Keratinocyte (primary cell): ENCODE data around the gene LIMD2. TPM values are rescaled to one million over a fixed set of nuclear protein-coding genes. Genes with fewer than 3 reads are reported as not detected.

Experiments used
- DNase-seq: peaks from one replicate; pipeline ENCODE4 v3.0.0-alpha.2; 2011; ENCODE audit warnings: low read depth, missing footprints, low spot score
- FAIRE-seq: peaks from 2 replicates; lab custom pipeline; 2011; peaks lifted over from hg19 to GRCh38; lab: Jason Lieb, UNC
- H2AFZ ChIP-seq: 2 replicates; pipeline ENCODE4 v1.6.0; 2012; ENCODE audit warnings: low read length, control low read depth, inconsistent platforms; ENCODE audit not compliant: control insufficient read depth
- H3K27ac ChIP-seq: 2 replicates; pipeline ENCODE4 v1.5.1; 2011; ENCODE audit warnings: low read length; ENCODE audit not compliant: control insufficient read depth, insufficient read depth
- H3K27me3 ChIP-seq: 3 replicates; pipeline ENCODE4 v1.6.0; 2011; ENCODE audit warnings: low read length; ENCODE audit not compliant: control insufficient read depth, insufficient read depth; ENCODE audit errors: extremely low read depth
- H3K36me3 ChIP-seq, 2 experiments: 2 replicates in 1 of 2; 3 replicates in 1 of 2; pipeline ENCODE4 v1.5.1; 2011; ENCODE audit warnings: low read length in 2 of 2, mild to moderate bottlenecking in 1 of 2; ENCODE audit not compliant: control insufficient read depth in 2 of 2, insufficient read depth in 2 of 2; ENCODE audit errors: extremely low read depth in 1 of 2
- H3K4me1 ChIP-seq: 3 replicates; pipeline ENCODE4 v1.5.1; 2011; ENCODE audit warnings: low read length; ENCODE audit not compliant: control insufficient read depth, insufficient read depth; ENCODE audit errors: extremely low read depth
- H3K4me2 ChIP-seq: 3 replicates; pipeline ENCODE4 v1.6.0; 2011; ENCODE audit warnings: low read depth, low read length; ENCODE audit not compliant: control insufficient read depth, insufficient read depth; ENCODE audit errors: extremely low read depth
- H3K4me3 ChIP-seq, 3 experiments: fragments of 200-600 bp in 1 of 3; sonication (generic) in 1 of 3; 2 replicates in 2 of 3; 3 replicates in 1 of 3; pipeline ENCODE4 v1.5.1; 2011 to 2016; ENCODE audit warnings: low read length in 3 of 3, mild to moderate bottlenecking in 3 of 3, control low read depth in 2 of 3, inconsistent platforms in 1 of 3, low read depth in 1 of 3, mixed read lengths in 1 of 3, mixed run types in 1 of 3, moderate library complexity in 1 of 3; ENCODE audit not compliant: control insufficient read depth in 2 of 3, insufficient read depth in 2 of 3; ENCODE audit errors: extremely low read depth in 1 of 3
- H3K79me2 ChIP-seq: 2 replicates; pipeline ENCODE4 v1.6.0; 2012; ENCODE audit warnings: low read length; ENCODE audit not compliant: control insufficient read depth, insufficient read depth
- H3K9ac ChIP-seq: 3 replicates; pipeline ENCODE4 v1.6.0; 2011; ENCODE audit warnings: low read length; ENCODE audit not compliant: control insufficient read depth, insufficient read depth; ENCODE audit errors: extremely low read depth
- H3K9me1 ChIP-seq: 3 replicates; pipeline ENCODE4 v1.6.0; 2011; ENCODE audit warnings: low read length; ENCODE audit not compliant: control insufficient read depth, insufficient read depth; ENCODE audit errors: extremely low read depth
- H3K9me3 ChIP-seq: 2 replicates; pipeline ENCODE4 v1.5.1; 2012; ENCODE audit warnings: low read depth, low read length; ENCODE audit not compliant: control insufficient read depth
- H4K20me1 ChIP-seq: 3 replicates; pipeline ENCODE4 v1.6.0; 2011; ENCODE audit warnings: low read length; ENCODE audit not compliant: control insufficient read depth, insufficient read depth; ENCODE audit errors: extremely low read depth
- EZH2 ChIP-seq: IDR thresholded peaks from one replicate; pipeline ENCODE4 v1.6.1; 2012; ENCODE audit warnings: inconsistent platforms, mild to moderate bottlenecking, low read length, moderate library complexity
- dilution Hi-C: fragments of 300-500 bp; cut with MboI; formaldehyde crosslinking; loops from one replicate; pipeline ENCODE4 v1.7.0; 2020; ENCODE audit warnings: low sequenced_read_pairs; ENCODE audit not compliant: extremely low pct_ligation_motif_present
- polyA plus RNA-seq, 5 experiments: library from polyadenylated mRNA; depleted of rRNA in 3 of 5; stranded (reverse) in 3 of 5; stranded (forward) in 1 of 5; unstranded in 1 of 5; fragments of >200 nt; gene quantifications; 1 replicate in 1 of 5; 2 replicates in 3 of 5; 3 replicates in 1 of 5; pipeline versions ENCODE4 v1.2.1 to v1.2.3, GENCODE V29; 2011 to 2012; ENCODE audit warnings: missing spikeins in 2 of 5, low read depth in 1 of 5, low replicate concordance in 1 of 5
- TF ChIP-seq, protein P1 (sequence below), 3 experiments: IDR thresholded peaks in 1 of 3; conservative IDR thresholded peaks in 1 of 3; optimal IDR thresholded peaks in 1 of 3; 2 replicates in 2 of 3; 3 replicates in 1 of 3; pipeline versions ENCODE3 to v1.5.1; 2011; ENCODE audit warnings: low read length in 3 of 3, mild to moderate bottlenecking in 3 of 3, moderate library complexity in 2 of 3, control low read depth in 1 of 3, inconsistent platforms in 1 of 3; ENCODE audit not compliant: insufficient read depth in 2 of 3; ENCODE audit errors: extremely low read depth in 1 of 3

Gene LIMD2
- polyA plus RNA-seq, 1 donor (not counting 4 experiments of a cell fraction or from before 2014, with no cell fraction given) = 1.6 TPM

DNA sequence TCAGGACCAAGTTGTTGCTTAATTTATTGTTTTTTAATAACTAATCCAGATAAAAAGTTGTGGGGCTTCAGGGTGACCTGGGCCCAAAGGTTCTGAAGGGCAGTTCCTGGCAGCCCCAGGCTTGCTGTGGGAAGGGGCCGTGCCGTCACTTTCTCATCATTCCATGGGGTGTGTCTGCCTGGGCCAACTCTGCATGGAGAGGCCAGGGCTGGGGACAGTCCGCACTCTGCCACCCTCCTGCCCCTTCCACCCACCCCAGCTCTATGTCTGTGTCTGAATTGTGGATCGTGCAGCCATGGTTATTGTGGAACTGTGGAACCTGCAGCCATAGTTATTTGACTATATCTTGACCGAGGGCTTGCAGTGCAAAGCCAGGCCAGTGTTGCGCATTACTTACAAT lies 4.0 kb downstream of the LIMD2 start:
- Histone ChIP-seq H4K20me1 (no peaks in the 10 kb centered on the region), H3K79me2 (no peaks in the 10 kb centered on the region), H3K4me3 (no peak overlapping the region), H3K27ac (no peak overlapping the region), H3K27me3 (no peaks in the 10 kb centered on the region), H3K4me1 (no peaks in the 10 kb centered on the region), H3K9me3 (no peaks in the 10 kb centered on the region), H3K9me1 (no peaks in the 10 kb centered on the region), H2AFZ (no peak overlapping the region), H3K9ac (no peak overlapping the region), H3K4me2 (no peak overlapping the region), H3K36me3 (peaks cover 8 to 11% of the 10 kb centered on the region in 2 experiments)
- no peak for TF ChIP-seq EZH2
- TF ChIP-seq, protein P1, sequence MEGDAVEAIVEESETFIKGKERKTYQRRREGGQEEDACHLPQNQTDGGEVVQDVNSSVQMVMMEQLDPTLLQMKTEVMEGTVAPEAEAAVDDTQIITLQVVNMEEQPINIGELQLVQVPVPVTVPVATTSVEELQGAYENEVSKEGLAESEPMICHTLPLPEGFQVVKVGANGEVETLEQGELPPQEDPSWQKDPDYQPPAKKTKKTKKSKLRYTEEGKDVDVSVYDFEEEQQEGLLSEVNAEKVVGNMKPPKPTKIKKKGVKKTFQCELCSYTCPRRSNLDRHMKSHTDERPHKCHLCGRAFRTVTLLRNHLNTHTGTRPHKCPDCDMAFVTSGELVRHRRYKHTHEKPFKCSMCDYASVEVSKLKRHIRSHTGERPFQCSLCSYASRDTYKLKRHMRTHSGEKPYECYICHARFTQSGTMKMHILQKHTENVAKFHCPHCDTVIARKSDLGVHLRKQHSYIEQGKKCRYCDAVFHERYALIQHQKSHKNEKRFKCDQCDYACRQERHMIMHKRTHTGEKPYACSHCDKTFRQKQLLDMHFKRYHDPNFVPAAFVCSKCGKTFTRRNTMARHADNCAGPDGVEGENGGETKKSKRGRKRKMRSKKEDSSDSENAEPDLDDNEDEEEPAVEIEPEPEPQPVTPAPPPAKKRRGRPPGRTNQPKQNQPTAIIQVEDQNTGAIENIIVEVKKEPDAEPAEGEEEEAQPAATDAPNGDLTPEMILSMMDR (optimal IDR thresholded peaks at IDR 0.05 in 1 of 3, IDR thresholded peaks at IDR 0.05 in 1 of 3, conservative IDR thresholded peaks at IDR 0.05 in 1 of 3; ENCODE audit: extremely low read depth in 1 of 3, insufficient read depth in 2 of 3, low read length in 3 of 3) = no peak
- DNase-seq (no peak), FAIRE-seq (no peak)
- dilution Hi-C loops = no loop called here

DNA sequence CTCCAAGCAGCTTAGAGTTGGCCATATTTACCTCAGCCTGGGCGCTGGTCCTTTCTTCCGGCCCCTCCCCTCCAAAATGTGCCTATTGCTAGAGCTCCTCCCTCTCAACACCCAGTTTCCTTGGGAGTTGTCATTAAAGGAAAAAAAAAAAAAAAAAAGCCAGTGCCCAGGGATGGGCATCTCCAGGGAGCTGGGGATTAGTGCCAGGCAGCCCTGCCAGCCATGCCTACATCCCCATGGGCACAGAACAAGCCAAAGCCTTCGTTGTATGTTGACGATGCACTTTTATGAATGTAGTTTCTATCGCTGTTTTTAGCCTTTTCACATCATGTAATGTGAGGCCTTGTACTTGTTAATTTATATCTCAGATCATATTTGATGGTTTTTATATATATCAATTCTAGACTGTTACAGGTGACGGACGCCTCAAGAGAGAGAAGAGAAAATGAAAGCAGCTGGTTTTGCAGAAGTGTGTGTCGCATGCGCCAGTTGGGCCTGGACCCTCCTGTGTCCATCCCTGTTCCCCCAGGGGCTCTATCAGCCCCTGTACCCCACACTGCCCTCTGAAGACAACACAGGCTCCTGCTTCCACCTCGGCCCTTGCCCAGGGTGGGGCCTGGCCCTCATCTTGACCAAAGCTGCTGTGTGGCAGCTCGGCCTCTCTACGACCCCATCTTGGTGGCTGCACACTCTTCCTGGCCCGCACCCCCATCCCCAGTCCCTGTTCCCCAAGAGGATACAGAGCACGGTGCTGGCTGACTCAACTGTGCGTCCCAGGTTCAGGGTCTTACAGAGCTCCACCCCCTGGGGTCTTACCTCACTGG lies 4.8 kb downstream of the LIMD2 start:
- Histone ChIP-seq H3K79me2 (no peaks in the 10 kb centered on the region), H3K27me3 (no peaks in the 10 kb centered on the region), H3K4me2 (no peak overlapping the region), H2AFZ (no peak overlapping the region), H3K9me3 (no peaks in the 10 kb centered on the region), H3K27ac (no peak overlapping the region), H3K4me3 (no peak overlapping the region), H3K36me3 (peaks cover 12 to 15% of the 10 kb centered on the region in 2 experiments), H3K9ac (no peak overlapping the region), H3K9me1 (no peaks in the 10 kb centered on the region), H3K4me1 (no peaks in the 10 kb centered on the region), H4K20me1 (no peaks in the 10 kb centered on the region)
- DNase-seq (no peak), FAIRE-seq (no peak)
- dilution Hi-C loops = no loop called here
- TF ChIP-seq, protein P1 (optimal IDR thresholded peaks at IDR 0.05 in 1 of 3, IDR thresholded peaks at IDR 0.05 in 1 of 3, conservative IDR thresholded peaks at IDR 0.05 in 1 of 3; ENCODE audit: extremely low read depth in 1 of 3, insufficient read depth in 2 of 3, low read length in 3 of 3) = no peak
- no peak for TF ChIP-seq EZH2
